NCI-H2029 (cell line): ENCODE results near the gene PLXNA1.

ENCODE experiments used
- DNase-seq: peaks from one replicate; lab custom pipeline; 2025; lab: John Stamatoyannopoulos, UW

The PLXNA1 gene

GRCh38 chr3:126982471-126983175 is at the start of gene PLXNA1:
PLXNA1 (plus strand) TSS chr3:126983115; CDS start chr3:126988594, 5,479 bp downstream.
- peak; percentile 49 for DNase-seq

GRCh38 chr3:126934031-126934531 is 48.8 kb upstream of the PLXNA1 start:
- DNase-seq, result no peak

GRCh38 chr3:126934991-126935390 is 47.9 kb upstream of the PLXNA1 start:
- no peak for DNase-seq

GRCh38 chr3:126935756-126936509 is 47.0 kb upstream of the PLXNA1 start:
- no peak for DNase-seq

GRCh38 chr3:126936853-126937425 is 46.0 kb upstream of the PLXNA1 start:
- peak; percentile 56 for DNase-seq

- no peak for DNase-seq
Observed at GRCh38 chr3:126937533-126937932, 45.4 kb upstream of the PLXNA1 start.

- DNase-seq, result peak; percentile 43
Observed at GRCh38 chr3:126937973-126938372, 44.9 kb upstream of the PLXNA1 start.

GRCh38 chr3:126938520-126939337 is 44.2 kb upstream of the PLXNA1 start:
- DNase-seq, result no peak

GRCh38 chr3:126939338-126939718 is 43.6 kb upstream of the PLXNA1 start:
- no peak for DNase-seq

GRCh38 chr3:126939733-126940132 is 43.2 kb upstream of the PLXNA1 start:
- DNase-seq, result no peak

- no peak for DNase-seq
Observed at GRCh38 chr3:126941721-126942270, 41.1 kb upstream of the PLXNA1 start.

GRCh38 chr3:126944089-126944965 is 38.6 kb upstream of the PLXNA1 start:
- no peak for DNase-seq

- DNase-seq, result no peak
Observed at GRCh38 chr3:126945171-126945721, 37.7 kb upstream of the PLXNA1 start.

GRCh38 chr3:126945891-126946290 is 37.0 kb upstream of the PLXNA1 start:
- DNase-seq, result no peak

GRCh38 chr3:126946405-126946804 is 36.5 kb upstream of the PLXNA1 start:
- no peak for DNase-seq

GRCh38 chr3:126947429-126947828 is 35.5 kb upstream of the PLXNA1 start:
- no peak for DNase-seq

GRCh38 chr3:126948980-126949535 is 33.9 kb upstream of the PLXNA1 start:
- DNase-seq, result no peak

- DNase-seq, result no peak
Observed at GRCh38 chr3:126951561-126951960, 31.4 kb upstream of the PLXNA1 start.

- no peak for DNase-seq
Observed at GRCh38 chr3:126952261-126952982, 30.5 kb upstream of the PLXNA1 start.
